Endothelial cell of umbilical vein (primary cell): Measurements from ENCODE around the gene CLSTN2.

Experiments
- EZH2 ChIP-seq: IDR thresholded peaks from 2 replicates; pipeline ENCODE4 v1.6.1; 2012; ENCODE audit warnings: borderline replicate concordance, low read depth, mild to moderate bottlenecking, moderate library complexity, low read length, inconsistent platforms; ENCODE audit not compliant: severe bottlenecking
- JUN ChIP-seq: IDR thresholded peaks from 2 replicates; pipeline ENCODE4 v1.6.1; 2011; ENCODE audit warnings: borderline replicate concordance, low read depth; ENCODE audit not compliant: insufficient read length, insufficient read depth
- MAX ChIP-seq: IDR thresholded peaks from 2 replicates; pipeline ENCODE4 v1.6.1; 2011; ENCODE audit not compliant: insufficient read depth, insufficient read length
- POLR2AphosphoS5 ChIP-seq: IDR thresholded peaks from 2 replicates; pipeline ENCODE4 v1.6.1; 2012; ENCODE audit warnings: low read depth, mild to moderate bottlenecking, control low read depth, low read length, moderate library complexity; ENCODE audit not compliant: insufficient read depth
- TF ChIP-seq, protein P1 (sequence below), 2 donors: IDR thresholded peaks; 1 replicate in 1 of 2; 2 replicates in 1 of 2; pipeline ENCODE4 v1.5.1; 2011; ENCODE audit warnings: low read length in 2 of 2, mild to moderate bottlenecking in 2 of 2, moderate library complexity in 2 of 2, control low read depth in 1 of 2, inconsistent platforms in 1 of 2, low read depth in 1 of 2; ENCODE audit not compliant: insufficient read depth in 1 of 2; ENCODE audit errors: extremely low read depth in 1 of 2

- TF ChIP-seq, protein P1, sequence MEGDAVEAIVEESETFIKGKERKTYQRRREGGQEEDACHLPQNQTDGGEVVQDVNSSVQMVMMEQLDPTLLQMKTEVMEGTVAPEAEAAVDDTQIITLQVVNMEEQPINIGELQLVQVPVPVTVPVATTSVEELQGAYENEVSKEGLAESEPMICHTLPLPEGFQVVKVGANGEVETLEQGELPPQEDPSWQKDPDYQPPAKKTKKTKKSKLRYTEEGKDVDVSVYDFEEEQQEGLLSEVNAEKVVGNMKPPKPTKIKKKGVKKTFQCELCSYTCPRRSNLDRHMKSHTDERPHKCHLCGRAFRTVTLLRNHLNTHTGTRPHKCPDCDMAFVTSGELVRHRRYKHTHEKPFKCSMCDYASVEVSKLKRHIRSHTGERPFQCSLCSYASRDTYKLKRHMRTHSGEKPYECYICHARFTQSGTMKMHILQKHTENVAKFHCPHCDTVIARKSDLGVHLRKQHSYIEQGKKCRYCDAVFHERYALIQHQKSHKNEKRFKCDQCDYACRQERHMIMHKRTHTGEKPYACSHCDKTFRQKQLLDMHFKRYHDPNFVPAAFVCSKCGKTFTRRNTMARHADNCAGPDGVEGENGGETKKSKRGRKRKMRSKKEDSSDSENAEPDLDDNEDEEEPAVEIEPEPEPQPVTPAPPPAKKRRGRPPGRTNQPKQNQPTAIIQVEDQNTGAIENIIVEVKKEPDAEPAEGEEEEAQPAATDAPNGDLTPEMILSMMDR (IDR thresholded peaks at IDR 0.05; ENCODE audit: extremely low read depth in 1 of 2, insufficient read depth in 1 of 2, low read depth in 1 of 2, low read length in 2 of 2) = no peak
- no peak for TF ChIP-seq MAX
- TF ChIP-seq POLR2AphosphoS5 = no peak
- TF ChIP-seq JUN = no peak
- TF ChIP-seq EZH2 = no peak
These were observed 250.4 kb downstream of the CLSTN2 start for GRCh38 chr3:140185375-140185774.
